DOHH2 (cell line): ENCODE results near the gene COL13A1.

Experiments
- CTCF ChIP-seq: fragments of 200-600 bp; sonication (generic); IDR thresholded peaks from one replicate; pipeline ENCODE4 v1.5.1; 2014; ENCODE audit warnings: antibody characterized with exemption, mild to moderate bottlenecking, low read depth, low read length; ENCODE audit not compliant: poor library complexity, severe bottlenecking
- EZH2phosphoT487 ChIP-seq: fragments of 200-600 bp; sonication (generic); IDR thresholded peaks from 2 replicates; pipeline ENCODE4 v1.6.1; 2017; ENCODE audit warnings: borderline replicate concordance, mild to moderate bottlenecking, antibody characterized with exemption, low read length, moderate library complexity, mixed read lengths

DNA sequence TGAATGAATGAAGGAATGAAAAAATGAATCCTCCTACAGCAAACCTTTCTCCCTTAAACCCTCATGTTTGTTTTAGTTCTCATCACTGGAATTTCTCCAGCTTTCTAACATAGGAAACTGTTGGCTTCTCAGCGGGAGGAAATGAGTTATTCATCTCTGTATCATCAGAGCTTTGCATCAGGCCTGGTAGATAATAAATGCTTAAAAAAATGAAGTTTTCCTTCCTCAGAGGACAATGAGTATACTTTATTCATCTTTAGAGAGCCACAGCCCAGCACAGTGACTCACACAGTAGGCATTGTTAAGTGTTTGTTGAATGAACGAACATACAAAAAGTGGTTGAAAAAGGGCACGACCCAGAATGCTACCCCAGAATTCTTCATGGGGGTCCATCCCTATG lies 62.6 kb downstream of the COL13A1 start:
- TF ChIP-seq CTCF (no peak), EZH2phosphoT487 (no peak)
